Measurements from ENCODE around the gene MACROH2A1. TPM values are rescaled to one million over a fixed set of nuclear protein-coding genes. Genes with fewer than 3 reads are reported as not detected.

Gene MACROH2A1
- total and polyA plus RNA-seq, 2 experiments from 2014 or later: 115 to 125 TPM

GRCh38 chr5:135362102-135362501 is 36.9 kb downstream of the MACROH2A1 start:
- Histone ChIP-seq H3K9ac (no peak overlapping the region), H3K79me2 (ENCODE audit: insufficient read depth) (peaks cover 54% of the 10 kb centered on the region), H3K4me1 (ENCODE audit: insufficient read depth) (peaks cover 9% of the 10 kb centered on the region), H3K9me3 (ENCODE audit: low read depth) (no peaks in the 10 kb centered on the region), H2AFZ (no peak overlapping the region), H3K27ac (no peak overlapping the region), H3F3A (ENCODE audit: insufficient read depth) (peaks cover 18% of the 10 kb centered on the region), H3K36me3 (ENCODE audit: low read depth) (peaks cover 13% of the 10 kb centered on the region; the same call in 1 of the 2 replicates), H3K9me2 (ENCODE audit: insufficient read depth) (no peaks in the 10 kb centered on the region), H4K20me1 (ENCODE audit: insufficient read depth) (no peaks in the 10 kb centered on the region), H3K27me3 (replicated peaks; ENCODE audit: insufficient read depth) (no peaks in the 10 kb centered on the region), H3K4me3 (no peak overlapping the region), H3K4me2 (ENCODE audit: unreplicated experiment) (no peak overlapping the region)
- TF ChIP-seq EZH2 (IDR thresholded peaks at IDR 0.05; ENCODE audit: insufficient read depth, poor library complexity, severe bottlenecking) (no peak), EZH2phosphoT487 (IDR thresholded peaks at IDR 0.05; ENCODE audit: insufficient read depth, low read depth) (no peak)
- no peak for DNase-seq
- 96 to 100% methylated on average over 2 of the region's 2 CpGs for WGBS, 2 experiments (ENCODE audit: low coverage in 1 of 2, low lambda C conversion rate in 2 of 2, missing lambda C conversion rate in 2 of 2)
- in situ Hi-C loops (cut with MboI): no loop called here

GRCh38 chr5:135360278-135361274 is 38.5 kb downstream of the MACROH2A1 start:
- no peak overlapping the region for H3K4me2 ChIP-seq (ENCODE audit: unreplicated experiment)
- TF ChIP-seq EZH2phosphoT487 (IDR thresholded peaks at IDR 0.05; ENCODE audit: insufficient read depth, low read depth) (no peak), EZH2 (IDR thresholded peaks at IDR 0.05; ENCODE audit: insufficient read depth, poor library complexity, severe bottlenecking) (no peak)
- no peak overlapping the region for H3K9ac ChIP-seq
- 94 to 98% methylated on average over 16 of the region's 16 CpGs for WGBS, 2 experiments (ENCODE audit: low coverage in 1 of 2, low lambda C conversion rate in 2 of 2, missing lambda C conversion rate in 2 of 2)
- H3K4me1 ChIP-seq (ENCODE audit: insufficient read depth): peaks cover 24% of the 10 kb centered on the region
- H3F3A ChIP-seq (ENCODE audit: insufficient read depth): peaks cover 34% of the 10 kb centered on the region
- no peaks in the 10 kb centered on the region for H3K9me2 ChIP-seq (ENCODE audit: insufficient read depth)
- no peaks in the 10 kb centered on the region for H4K20me1 ChIP-seq (ENCODE audit: insufficient read depth)
- no peaks in the 10 kb centered on the region for H3K9me3 ChIP-seq (ENCODE audit: low read depth)
- H2AFZ ChIP-seq: no peak overlapping the region
- no peak overlapping the region for H3K4me3 ChIP-seq
- peaks cover 42% of the 10 kb centered on the region for H3K79me2 ChIP-seq (ENCODE audit: insufficient read depth)
- DNase-seq: no peak
- in situ Hi-C loops (cut with MboI): no loop called here
- peaks cover 10% of the 10 kb centered on the region; the same call in 1 of the 2 replicates for H3K36me3 ChIP-seq (ENCODE audit: low read depth)
- no peak overlapping the region for H3K27ac ChIP-seq
- H3K27me3 ChIP-seq (replicated peaks; ENCODE audit: insufficient read depth): no peaks in the 10 kb centered on the region

GRCh38 chr5:135359374-135360165 is 39.5 kb downstream of the MACROH2A1 start:
- H3F3A ChIP-seq (ENCODE audit: insufficient read depth): peaks cover 44% of the 10 kb centered on the region
- no peak for DNase-seq
- 94 to 95% methylated on average over 8 of the region's 8 CpGs for WGBS, 2 experiments (ENCODE audit: low coverage in 1 of 2, low lambda C conversion rate in 2 of 2, missing lambda C conversion rate in 2 of 2)
- H3K36me3 ChIP-seq (ENCODE audit: low read depth): peaks cover 10% of the 10 kb centered on the region; the same call in 1 of the 2 replicates
- no peaks in the 10 kb centered on the region for H3K27me3 ChIP-seq (replicated peaks; ENCODE audit: insufficient read depth)
- in situ Hi-C loops (cut with MboI): no loop called here
- no peaks in the 10 kb centered on the region for H3K9me2 ChIP-seq (ENCODE audit: insufficient read depth)
- no peak overlapping the region for H3K27ac ChIP-seq
- H4K20me1 ChIP-seq (ENCODE audit: insufficient read depth): no peaks in the 10 kb centered on the region
- no peak overlapping the region for H2AFZ ChIP-seq
- no peak for TF ChIP-seq EZH2 (IDR thresholded peaks at IDR 0.05; ENCODE audit: insufficient read depth, poor library complexity, severe bottlenecking)
- TF ChIP-seq EZH2phosphoT487 (IDR thresholded peaks at IDR 0.05; ENCODE audit: insufficient read depth, low read depth): no peak
- H3K4me1 ChIP-seq (ENCODE audit: insufficient read depth): peaks cover 34% of the 10 kb centered on the region
- H3K9ac ChIP-seq: no peak overlapping the region
- no peak overlapping the region for H3K4me2 ChIP-seq (ENCODE audit: unreplicated experiment)
- no peak overlapping the region for H3K4me3 ChIP-seq
- H3K79me2 ChIP-seq (ENCODE audit: insufficient read depth): peaks cover 33% of the 10 kb centered on the region
- H3K9me3 ChIP-seq (ENCODE audit: low read depth): no peaks in the 10 kb centered on the region

GRCh38 chr5:135357685-135358084 is 41.3 kb downstream of the MACROH2A1 start:
- no peak overlapping the region for H3K9ac ChIP-seq
- in situ Hi-C loops (cut with MboI): no loop called here
- H3K9me3 ChIP-seq (ENCODE audit: low read depth): no peaks in the 10 kb centered on the region
- no peak overlapping the region for H3K4me2 ChIP-seq (ENCODE audit: unreplicated experiment)
- H3K9me2 ChIP-seq (ENCODE audit: insufficient read depth): no peaks in the 10 kb centered on the region
- peak; percentile 44 for DNase-seq
- peaks cover 26% of the 10 kb centered on the region; the same call in 1 of the 2 replicates for H3K79me2 ChIP-seq (ENCODE audit: insufficient read depth)
- no peak overlapping the region for H2AFZ ChIP-seq
- TF ChIP-seq EZH2 (IDR thresholded peaks at IDR 0.05; ENCODE audit: insufficient read depth, poor library complexity, severe bottlenecking) (no peak), EZH2phosphoT487 (IDR thresholded peaks at IDR 0.05; ENCODE audit: insufficient read depth, low read depth) (no peak)
- H3K27ac ChIP-seq: peak overlapping the region; percentile 42; the same call in 1 of the 2 replicates
- H3F3A ChIP-seq (ENCODE audit: insufficient read depth): peaks cover 60% of the 10 kb centered on the region
- peaks cover 6% of the 10 kb centered on the region; the same call in 1 of the 2 replicates for H3K36me3 ChIP-seq (ENCODE audit: low read depth)
- no peak overlapping the region for H3K4me3 ChIP-seq
- no peaks in the 10 kb centered on the region for H3K27me3 ChIP-seq (replicated peaks; ENCODE audit: insufficient read depth)
- H4K20me1 ChIP-seq (ENCODE audit: insufficient read depth): no peaks in the 10 kb centered on the region; the same call in 1 of the 2 replicates
- peaks cover 51% of the 10 kb centered on the region for H3K4me1 ChIP-seq (ENCODE audit: insufficient read depth)
